ENCODE measurements around the gene OXGR1. TPM values are rescaled to one million over a fixed set of nuclear protein-coding genes. Genes with fewer than 3 reads are reported as not detected.

OXGR1 gene
- total RNA-seq, 4 donors from 2014 or later = not detected

DNA sequence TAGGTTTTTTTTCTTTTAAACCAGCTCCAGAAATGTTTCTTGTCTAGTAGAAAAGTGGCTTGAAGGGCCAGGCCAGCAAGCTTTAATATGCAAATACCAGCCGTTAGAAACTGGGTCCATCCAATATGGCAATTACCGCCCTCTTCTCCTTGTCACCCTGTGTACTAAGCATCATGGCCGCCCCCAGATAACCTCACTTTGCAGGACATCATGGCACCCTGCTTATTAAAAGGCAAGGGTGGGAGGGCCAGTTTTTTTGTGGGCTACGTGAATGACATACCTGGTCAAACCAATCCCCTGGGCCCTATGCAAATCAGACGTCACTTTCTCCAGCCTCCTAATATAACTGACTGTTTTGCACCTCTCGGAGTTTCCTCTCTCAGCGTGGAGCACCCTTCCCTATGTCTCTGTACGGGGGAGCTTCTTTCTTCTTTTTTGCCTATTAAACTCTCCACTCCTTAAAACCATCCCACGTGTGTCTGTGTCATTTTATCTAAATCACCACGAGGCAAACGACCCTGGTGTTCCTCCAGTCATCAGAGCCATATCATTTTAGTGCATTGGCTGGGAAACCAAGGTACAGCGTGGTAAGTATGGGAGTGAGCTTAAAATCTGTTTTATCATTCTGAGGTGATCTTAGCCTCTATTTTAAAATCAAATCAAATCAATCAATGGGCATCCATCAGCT is 27.7 kb downstream of the OXGR1 start:
- Histone ChIP-seq H3K36me3 (no peaks in the 10 kb centered on the region), H3K9me3 (peaks cover 0 to 57% (median 11%) of the 10 kb centered on the region in 4 donors), H3K27me3 (no peaks in the 10 kb centered on the region), H3K27ac (no peak overlapping the region), H3K4me1 (no peaks in the 10 kb centered on the region), H3K4me3 (no peak overlapping the region)
- TF ChIP-seq, protein P1, sequence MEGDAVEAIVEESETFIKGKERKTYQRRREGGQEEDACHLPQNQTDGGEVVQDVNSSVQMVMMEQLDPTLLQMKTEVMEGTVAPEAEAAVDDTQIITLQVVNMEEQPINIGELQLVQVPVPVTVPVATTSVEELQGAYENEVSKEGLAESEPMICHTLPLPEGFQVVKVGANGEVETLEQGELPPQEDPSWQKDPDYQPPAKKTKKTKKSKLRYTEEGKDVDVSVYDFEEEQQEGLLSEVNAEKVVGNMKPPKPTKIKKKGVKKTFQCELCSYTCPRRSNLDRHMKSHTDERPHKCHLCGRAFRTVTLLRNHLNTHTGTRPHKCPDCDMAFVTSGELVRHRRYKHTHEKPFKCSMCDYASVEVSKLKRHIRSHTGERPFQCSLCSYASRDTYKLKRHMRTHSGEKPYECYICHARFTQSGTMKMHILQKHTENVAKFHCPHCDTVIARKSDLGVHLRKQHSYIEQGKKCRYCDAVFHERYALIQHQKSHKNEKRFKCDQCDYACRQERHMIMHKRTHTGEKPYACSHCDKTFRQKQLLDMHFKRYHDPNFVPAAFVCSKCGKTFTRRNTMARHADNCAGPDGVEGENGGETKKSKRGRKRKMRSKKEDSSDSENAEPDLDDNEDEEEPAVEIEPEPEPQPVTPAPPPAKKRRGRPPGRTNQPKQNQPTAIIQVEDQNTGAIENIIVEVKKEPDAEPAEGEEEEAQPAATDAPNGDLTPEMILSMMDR (IDR thresholded peaks at IDR 0.05) = no peak
- TF ChIP-seq EP300 (IDR thresholded peaks at IDR 0.05) = no peak
- WGBS, 2 donors = 93 to 96% methylated on average over 12 of the region's 12 CpGs
- DNase-seq (ENCODE audit: low spot score in 2 of 2) = no peak

DNA sequence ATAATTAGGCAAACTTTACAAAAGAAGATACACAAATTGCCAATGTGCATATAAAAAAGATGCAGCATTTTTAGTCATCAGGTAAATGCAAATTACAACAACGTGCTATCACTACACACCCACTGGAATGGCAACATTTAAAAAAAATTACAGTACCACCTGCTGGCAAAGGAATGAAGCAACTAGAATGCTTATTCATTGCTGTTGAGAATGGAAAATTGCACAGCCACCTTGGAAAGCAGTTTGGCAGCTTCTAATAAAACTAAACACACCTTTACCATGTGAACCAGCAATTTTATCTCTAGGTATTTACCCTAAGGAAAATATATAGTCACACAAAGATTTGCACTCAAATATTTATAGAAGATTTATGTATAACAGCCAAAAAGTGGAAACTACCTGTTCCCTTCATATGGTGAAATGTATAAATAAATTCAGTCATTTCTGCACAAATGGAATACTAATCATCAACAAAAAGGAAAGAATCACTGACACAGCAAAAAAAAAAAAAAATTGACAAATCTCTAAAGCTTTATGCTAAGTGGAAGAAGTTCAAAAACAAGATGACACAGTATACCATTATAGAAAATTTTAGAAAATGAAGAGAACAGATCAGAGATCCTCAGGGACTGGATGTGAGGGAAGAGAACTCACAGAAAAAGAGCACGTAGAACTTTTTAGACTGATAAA is 30.3 kb downstream of the OXGR1 start:
- WGBS, 2 donors = 78 to 84% methylated on average over 2 of the region's 2 CpGs
- H3K36me3 ChIP-seq = no peaks in the 10 kb centered on the region
- H3K27ac ChIP-seq = no peak overlapping the region
- no peaks in the 10 kb centered on the region for H3K27me3 ChIP-seq
- H3K9me3 ChIP-seq = peaks cover 0 to 38% (median 11%) of the 10 kb centered on the region in 4 donors
- DNase-seq (ENCODE audit: low spot score in 2 of 2) = no peak
- no peaks in the 10 kb centered on the region for H3K4me1 ChIP-seq
- TF ChIP-seq EP300 (IDR thresholded peaks at IDR 0.05) (no peak), POLR2A (IDR thresholded peaks at IDR 0.05) (no peak)
- TF ChIP-seq, protein P1 (IDR thresholded peaks at IDR 0.05) = no peak
- H3K4me3 ChIP-seq = no peak overlapping the region

DNA sequence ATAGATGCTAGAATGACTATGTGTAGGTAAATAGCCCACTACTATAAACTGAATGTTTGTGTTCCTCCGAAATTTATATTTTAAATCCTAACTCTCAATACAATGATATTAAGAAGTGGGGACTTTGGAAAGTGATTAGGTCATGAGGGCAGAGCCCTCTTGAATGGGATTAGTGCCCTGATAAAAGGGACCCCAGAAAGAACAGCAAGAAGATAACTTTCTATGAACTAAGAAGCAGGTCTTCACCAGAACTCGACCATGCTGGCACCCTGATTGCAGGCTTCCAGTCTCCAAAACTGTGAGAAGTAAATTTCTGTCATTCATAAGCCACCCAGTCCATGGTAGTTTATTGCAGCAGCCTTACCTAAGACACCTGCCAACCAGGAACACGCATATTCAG is 33.9 kb downstream of the OXGR1 start:
- Histone ChIP-seq H3K27ac (no peak overlapping the region), H3K4me1 (no peaks in the 10 kb centered on the region), H3K36me3 (no peaks in the 10 kb centered on the region), H3K27me3 (no peaks in the 10 kb centered on the region), H3K9me3 (peaks cover 0 to 4% (median 0%) of the 10 kb centered on the region in 4 donors), H3K4me3 (no peak overlapping the region)
- DNase-seq (ENCODE audit: low spot score in 2 of 2) = no peak
- no peak for TF ChIP-seq POLR2A (IDR thresholded peaks at IDR 0.05)
- no peak for TF ChIP-seq EP300 (IDR thresholded peaks at IDR 0.05)
- TF ChIP-seq, protein P1 (IDR thresholded peaks at IDR 0.05) = no peak
- WGBS, 2 donors = 88 to 99% methylated on average over 3 of the region's 3 CpGs

DNA sequence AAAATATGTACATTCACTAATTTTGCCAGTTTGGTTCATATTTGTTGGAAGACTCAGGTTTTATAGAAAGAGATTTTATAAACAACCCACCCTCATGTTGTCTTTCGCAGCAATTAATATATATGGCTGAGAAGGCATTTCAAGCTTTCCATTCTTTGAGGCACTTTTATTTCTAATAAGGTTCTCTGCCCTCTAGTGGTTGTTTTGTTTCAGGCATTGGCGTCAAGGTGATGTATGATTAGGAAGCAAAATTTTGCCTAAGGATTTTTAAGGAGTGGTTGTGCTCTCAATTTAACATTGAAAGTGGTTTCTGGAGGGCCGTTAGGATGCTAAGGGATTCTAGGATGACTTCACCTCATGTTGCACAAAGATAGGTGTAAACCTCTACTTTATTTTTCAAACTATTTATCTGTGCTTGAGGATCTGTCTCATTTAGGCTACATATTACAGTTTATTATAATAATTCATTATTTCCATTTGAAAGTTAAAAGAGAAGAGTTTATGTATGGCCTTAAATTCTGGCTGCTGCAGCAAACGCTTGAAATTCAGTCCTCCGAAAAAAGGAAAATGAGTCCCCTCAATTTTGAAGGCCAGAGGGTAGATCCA is 35.9 kb downstream of the OXGR1 start:
- H3K27ac ChIP-seq = no peak overlapping the region
- peak in 1 of 2 donors; percentile 56 for DNase-seq (ENCODE audit: low spot score in 2 of 2)
- TF ChIP-seq POLR2A (IDR thresholded peaks at IDR 0.05) = no peak
- TF ChIP-seq, protein P1 (IDR thresholded peaks at IDR 0.05) = peak; percentile 44 to 72 (median 59)
- H3K36me3 ChIP-seq = no peaks in the 10 kb centered on the region
- H3K9me3 ChIP-seq = no peaks in the 10 kb centered on the region
- no peaks in the 10 kb centered on the region for H3K4me1 ChIP-seq
- WGBS, 2 donors = 46 to 50% methylated on average over 5 of the region's 5 CpGs
- H3K27me3 ChIP-seq = no peaks in the 10 kb centered on the region
- no peak overlapping the region for H3K4me3 ChIP-seq

DNA sequence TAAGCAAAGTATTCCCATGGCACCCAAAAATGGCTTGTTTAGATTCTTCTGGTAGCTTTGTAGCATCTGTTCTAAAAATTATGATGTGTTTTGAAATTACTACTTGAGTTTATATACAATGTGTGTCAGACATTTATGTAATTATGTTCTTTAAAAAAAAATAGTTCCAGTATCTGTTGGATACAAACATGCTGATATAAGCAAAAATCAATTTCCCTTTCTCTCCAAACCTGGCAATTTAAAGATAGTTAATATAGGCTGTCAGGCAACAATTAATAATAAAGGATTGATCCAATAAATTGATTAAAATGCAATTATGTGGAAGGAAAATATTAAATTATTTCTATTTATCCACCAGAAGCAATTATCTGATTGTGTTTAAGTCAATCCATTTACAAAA is 41.7 kb downstream of the OXGR1 start:
- Histone ChIP-seq H3K36me3 (no peaks in the 10 kb centered on the region), H3K27me3 (no peaks in the 10 kb centered on the region), H3K9me3 (no peaks in the 10 kb centered on the region), H3K27ac (no peak overlapping the region), H3K4me3 (no peak overlapping the region), H3K4me1 (no peaks in the 10 kb centered on the region)
- no peak for DNase-seq (ENCODE audit: low spot score in 2 of 2)
- TF ChIP-seq EP300 (IDR thresholded peaks at IDR 0.05) (no peak), POLR2A (IDR thresholded peaks at IDR 0.05) (no peak)
- TF ChIP-seq, protein P1 (IDR thresholded peaks at IDR 0.05) = no peak
